Pericardium fibroblast (primary cell): Measurements from ENCODE around the gene VCL. TPM values are rescaled to one million over a fixed set of nuclear protein-coding genes. Genes with fewer than 3 reads are reported as not detected.

Experiments used
- total RNA-seq: library from RNA; depleted of rRNA; stranded (reverse); fragments of >200 nt; gene quantifications from 2 replicates; pipeline ENCODE4 v1.2.3, GENCODE V29; 2015

The VCL gene
- 101 and 277 TPM in 2 replicates for total RNA-seq

DNA sequence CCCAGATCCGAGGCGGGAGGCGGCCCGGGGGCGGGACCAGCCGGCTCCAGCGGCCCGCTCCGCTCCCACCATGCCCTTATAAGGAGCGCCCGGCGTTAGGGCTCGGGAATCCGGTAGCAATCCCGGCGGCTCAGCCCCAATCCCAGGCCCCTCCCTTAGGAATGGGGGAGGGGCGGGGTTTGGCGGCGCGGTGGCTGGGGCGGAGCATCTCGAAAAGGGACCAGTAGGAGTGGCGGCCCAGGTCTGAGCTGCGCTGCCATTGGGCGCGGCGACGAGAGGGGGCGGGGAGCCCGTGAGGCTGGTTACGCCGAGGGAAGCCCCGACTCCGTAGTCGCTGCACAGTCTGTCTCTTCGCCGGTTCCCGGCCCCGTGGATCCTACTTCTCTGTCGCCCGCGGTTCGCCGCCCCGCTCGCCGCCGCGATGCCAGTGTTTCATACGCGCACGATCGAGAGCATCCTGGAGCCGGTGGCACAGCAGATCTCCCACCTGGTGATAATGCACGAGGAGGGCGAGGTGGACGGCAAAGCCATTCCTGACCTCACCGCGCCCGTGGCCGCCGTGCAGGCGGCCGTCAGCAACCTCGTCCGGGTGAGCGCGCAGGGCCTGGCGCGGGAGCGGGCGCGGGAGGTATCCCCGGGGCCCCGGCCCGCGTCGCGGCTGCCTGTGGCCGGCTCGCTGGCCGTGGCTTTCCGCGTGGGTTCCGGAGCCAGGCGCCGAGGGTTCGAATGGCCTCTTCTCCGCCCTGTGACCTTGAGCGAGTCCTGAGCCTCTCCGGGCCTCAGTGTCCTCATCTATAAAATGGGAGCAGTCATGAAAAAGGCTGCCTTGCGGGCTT is at the start of gene VCL:
TSS of gene VCL (plus strand) at position 330 of the 836 bp plus-strand sequence. CDS start at position 422, 92 bp downstream.

DNA sequence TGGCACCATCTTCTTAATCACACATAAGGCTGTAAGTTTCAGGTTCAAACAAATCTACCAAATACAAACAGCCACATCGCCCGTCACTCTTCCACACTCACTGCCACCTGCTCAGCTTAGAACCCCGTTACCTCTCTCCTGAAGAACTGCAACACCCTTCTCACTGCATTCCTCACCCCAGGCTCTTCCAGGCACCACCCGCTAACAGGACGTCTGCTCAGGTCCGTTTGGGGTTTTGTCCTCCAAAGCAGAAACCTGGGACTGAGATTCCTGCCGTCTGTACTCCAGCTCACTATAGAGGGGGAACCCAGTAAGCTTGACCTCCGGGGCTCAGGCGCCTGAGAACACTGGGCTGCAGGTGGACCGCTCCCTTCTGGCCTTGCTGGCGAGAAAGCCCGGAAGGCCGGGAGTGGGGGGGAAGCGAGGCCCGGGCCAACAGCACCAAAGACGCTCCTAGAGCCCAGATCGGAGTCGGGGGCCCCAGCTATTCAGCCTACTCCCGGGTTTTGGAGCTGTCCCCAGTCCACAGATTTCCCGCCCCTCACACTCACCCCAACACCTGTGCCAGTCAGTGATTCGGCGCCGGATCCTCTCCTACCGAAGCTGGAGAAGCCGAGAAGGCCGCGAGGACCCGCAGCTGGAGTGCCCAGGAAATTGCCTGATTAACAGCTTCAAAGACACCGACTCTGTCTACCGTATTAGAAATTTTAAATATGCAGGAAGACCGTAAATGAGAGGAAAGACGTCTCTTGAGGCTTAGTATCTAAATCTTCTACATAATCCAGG is 152.5 kb downstream of the VCL start, which contains the start of gene AP3M1:
TSS of gene AP3M1 (minus strand) at position 625 of the 786 bp plus-strand sequence. CDS start 12,449 bp downstream, outside the sequence.

GRCh38 chr10:74150990-74151878 is 153.3 kb downstream of the VCL start, which contains the start of gene ADK:
Gene ADK, plus strand, starts transcription at chr10:74151221. Its CDS starts 58 bp downstream, at chr10:74151279.

Other genes with a start within 250 kb of the VCL start
- gene CHCHD1, start 216.1 kb upstream of the VCL start, total RNA-seq: 31.2 and 32.2 TPM in 2 replicates
- 47.4 and 76.1 TPM in 2 replicates for gene ZSWIM8, start 212.5 kb upstream of the VCL start, total RNA-seq
- gene NDST2, start 186.5 kb upstream of the VCL start, total RNA-seq: 11.3 and 24.4 TPM in 2 replicates
- 10.9 and 16.1 TPM in 2 replicates for gene CAMK2G, start 123.6 kb upstream of the VCL start, total RNA-seq
- gene PLAU, start 87.0 kb upstream of the VCL start, total RNA-seq: 52.7 and 77.5 TPM in 2 replicates
- gene AP3M1, start 152.7 kb downstream of the VCL start, total RNA-seq: 23.3 and 27.9 TPM in 2 replicates
- gene ADK, start 153.1 kb downstream of the VCL start, total RNA-seq: 16.1 and 22.1 TPM in 2 replicates